HG02678 (cell line): ENCODE data around the gene MRPL21.

Experiments
- ATAC-seq: cut with Tn5 transposase; IDR thresholded peaks from one replicate; pipeline ENCODE4 v1.9.1; 2021; ENCODE audit warnings: mild to moderate bottlenecking, moderate library complexity; ENCODE audit not compliant: unreplicated experiment

The MRPL21 gene

DNA sequence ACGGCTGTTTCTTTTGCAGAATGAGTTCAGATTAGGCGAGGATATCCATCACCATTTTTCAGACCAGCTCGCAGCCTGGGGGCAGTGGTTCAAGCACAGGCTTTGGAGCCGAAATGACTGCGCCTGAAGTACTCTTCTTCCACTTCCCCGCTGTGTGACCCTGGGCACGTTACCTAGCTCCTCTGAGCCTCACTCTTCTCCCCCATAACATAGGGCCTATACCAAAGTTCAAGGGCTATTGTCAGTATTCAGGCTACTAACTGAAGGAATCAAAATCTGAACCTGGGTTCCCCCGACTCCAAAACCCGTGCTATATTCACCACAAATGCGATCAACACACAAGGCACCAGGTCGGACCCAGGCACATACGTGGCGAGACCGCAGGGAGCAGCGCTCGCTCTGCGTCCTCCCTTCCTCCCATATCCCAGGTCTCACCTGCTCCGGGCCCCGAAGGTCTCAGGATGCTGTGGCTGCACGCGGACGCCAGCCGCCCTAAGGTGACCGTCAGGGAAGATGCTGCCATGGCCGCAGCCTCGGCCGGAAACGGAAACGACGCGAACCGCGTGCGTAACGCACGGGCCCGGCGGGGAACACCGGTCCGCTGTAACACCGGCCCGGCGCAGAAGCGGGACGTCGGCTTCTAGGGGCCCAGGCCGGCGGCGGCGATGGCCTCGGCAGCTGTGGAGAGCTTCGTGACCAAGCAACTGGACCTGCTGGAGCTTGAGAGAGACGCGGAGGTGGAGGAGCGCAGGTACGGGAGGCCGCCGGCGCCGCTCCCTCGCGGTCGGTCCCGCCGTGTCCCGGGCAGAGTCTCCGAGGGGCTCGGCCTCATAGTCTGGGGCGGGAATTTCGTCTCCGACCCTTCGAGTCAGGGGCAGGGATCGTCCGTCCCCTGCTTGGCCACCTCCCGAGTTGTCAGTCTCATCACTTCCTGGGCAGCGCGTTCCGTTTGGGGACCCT, at the start of gene MRPL21, which contains the start of gene IGHMBP2:
Gene MRPL21, minus strand, starts transcription at position 545 of the 960 bp plus-strand sequence. Its CDS starts 22 bp downstream, at position 523.
Gene IGHMBP2, plus strand, starts transcription at position 604 of the 960 bp plus-strand sequence. Its CDS starts 62 bp downstream, at position 666.
- peak; percentile 91 for ATAC-seq

- no peak for ATAC-seq
Observed at GRCh38 chr11:68950762-68951161, 47.1 kb upstream of the MRPL21 start.

GRCh38 chr11:68950270-68950669, 46.6 kb upstream of the MRPL21 start:
- no peak for ATAC-seq

DNA sequence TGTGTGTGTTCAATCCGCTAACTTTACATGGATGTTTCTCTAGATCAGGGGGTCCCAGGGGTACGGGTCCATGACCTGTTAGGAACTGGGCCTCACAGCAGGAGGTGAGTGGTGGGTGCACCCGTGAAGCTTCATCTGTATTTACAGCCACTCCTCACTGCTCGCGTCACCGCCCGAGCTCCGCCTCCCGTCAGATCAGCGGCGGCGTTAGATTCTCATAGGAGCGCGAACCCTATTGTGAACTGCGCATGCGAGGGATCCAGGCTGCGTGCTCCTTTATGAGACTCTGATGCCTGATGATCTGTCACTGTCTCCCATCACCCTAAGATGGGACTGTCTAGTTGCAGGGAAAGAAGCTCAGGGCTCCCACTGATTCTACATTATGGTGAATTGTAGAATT, 45.3 kb upstream of the MRPL21 start:
- no peak for ATAC-seq

- ATAC-seq, result no peak
Observed at GRCh38 chr11:68948496-68948895, 44.9 kb upstream of the MRPL21 start.

DNA sequence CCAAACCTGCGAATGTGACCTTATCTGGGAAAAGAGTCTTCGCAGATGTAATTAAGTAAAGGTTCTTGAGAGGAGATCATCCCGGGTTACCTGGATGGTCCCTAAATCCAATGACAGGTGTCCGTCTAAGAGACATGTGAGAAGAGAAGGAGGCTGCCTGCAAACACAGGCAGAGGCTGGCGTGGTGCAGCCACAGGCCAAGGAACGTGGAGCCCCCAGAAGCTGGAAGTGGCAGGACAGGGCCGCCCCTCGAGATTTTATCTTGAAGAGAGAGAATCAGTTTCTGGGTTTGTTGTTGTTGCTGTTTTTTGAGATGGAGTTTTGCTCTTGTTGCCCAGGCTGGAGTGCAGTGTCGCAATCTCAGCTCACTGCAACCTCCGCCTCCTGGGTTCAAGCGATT, 43.5 kb upstream of the MRPL21 start:
- no peak for ATAC-seq

- ATAC-seq, result no peak
Observed at GRCh38 chr11:68946416-68947090, 42.9 kb upstream of the MRPL21 start.

DNA sequence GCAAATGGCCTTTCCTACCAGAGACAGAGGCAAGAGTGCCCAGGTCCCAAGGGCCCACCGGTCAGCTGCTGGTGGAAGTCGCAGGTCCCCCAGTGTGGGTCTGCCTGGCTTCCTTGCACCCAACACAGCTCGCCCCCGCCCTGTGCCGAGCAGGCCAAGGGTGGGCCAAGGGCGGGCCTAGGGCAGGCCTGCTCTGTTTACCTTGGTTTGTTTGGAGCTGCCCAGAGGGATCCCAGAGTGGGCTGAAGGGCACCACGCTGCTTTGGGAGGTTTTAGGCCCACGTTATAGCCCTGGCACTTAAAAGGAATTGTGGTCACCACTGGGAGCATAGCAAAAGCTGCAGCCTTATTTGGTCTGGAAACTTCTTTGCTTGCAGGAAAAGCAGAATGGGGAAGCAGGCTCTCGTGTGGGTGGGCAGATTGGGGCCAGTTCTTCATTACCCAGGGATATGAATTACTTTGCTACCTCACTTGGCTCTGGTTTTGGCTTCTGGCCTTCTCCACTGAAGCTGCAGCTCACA, 39.2 kb upstream of the MRPL21 start:
- ATAC-seq, result no peak

DNA sequence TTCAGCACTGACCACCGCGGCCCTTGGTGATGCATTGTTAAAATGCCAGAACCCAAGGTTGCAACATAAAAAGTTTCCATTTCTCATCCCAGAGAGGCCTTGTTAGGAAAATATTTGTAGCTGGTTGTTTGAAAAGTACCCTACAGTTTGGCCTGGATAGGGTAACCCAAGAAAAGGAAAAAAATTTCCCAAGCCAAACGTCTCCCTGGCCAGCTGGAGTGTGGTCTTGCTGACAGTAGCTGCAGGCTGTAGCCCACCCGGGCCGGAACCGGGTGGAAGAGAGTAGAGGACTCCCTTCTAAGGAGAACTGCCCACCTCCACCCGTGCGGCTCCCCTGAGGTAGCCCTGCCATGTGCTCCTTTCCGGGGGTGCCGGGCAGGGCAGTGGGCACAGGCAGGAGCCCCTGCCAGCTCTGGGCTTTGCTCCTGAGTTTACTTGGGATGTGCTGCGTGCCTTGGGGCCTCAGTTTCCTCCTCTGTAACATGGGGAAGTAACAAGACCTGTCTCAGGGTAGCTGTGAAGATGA, 38.5 kb upstream of the MRPL21 start:
- ATAC-seq, result no peak

GRCh38 chr11:68941324-68942094, 37.9 kb upstream of the MRPL21 start:
- ATAC-seq, result no peak

- ATAC-seq, result no peak
Observed at GRCh38 chr11:68940651-68941323, 37.2 kb upstream of the MRPL21 start.

DNA sequence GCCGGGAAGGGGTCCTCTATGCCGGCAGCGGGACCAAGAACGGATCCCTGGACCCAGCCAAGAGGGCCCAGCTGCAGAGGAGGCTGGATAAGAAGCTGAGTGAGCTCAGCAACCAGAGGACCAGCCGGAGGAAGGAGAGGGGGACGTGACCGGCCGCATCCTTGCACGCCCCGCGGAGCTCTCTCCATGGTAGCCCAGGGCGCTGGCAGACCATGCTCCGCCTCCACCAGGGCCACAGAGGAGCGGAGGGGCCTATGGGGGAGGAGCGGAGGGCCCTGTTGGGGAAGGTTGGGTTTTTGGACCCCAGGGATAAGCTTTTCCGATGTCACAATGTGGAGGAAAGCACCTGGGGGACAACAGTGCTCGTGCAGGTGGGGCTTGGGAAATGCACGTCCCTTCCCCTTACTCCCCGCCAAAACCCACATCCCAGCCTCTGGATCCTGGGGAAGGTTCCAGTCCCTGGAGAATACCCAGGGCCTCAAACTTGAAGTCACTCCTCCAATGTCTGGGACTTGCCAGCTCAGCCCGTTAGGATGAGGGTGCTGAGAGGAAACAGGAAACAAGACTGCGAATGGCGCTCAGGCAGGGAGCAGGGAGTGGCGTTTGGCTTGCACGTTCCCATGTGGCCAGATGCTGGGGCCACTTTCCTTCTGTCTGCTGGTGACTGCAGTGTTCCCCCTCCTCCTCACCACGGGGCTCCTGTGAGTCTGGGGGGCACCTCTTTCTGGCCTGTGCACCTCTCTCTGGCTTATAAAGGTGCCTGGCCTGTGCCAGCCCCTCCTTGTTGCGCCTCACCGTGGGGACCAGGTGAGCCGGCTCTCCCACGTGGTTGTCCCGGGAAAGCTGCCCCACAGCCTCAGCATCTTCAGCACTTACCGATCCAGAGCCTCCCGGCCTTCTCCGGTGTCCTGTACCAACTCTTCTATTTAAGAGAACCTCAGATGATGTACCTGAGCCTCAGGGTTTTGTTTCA, 36.2 kb upstream of the MRPL21 start:
- ATAC-seq, result no peak

DNA sequence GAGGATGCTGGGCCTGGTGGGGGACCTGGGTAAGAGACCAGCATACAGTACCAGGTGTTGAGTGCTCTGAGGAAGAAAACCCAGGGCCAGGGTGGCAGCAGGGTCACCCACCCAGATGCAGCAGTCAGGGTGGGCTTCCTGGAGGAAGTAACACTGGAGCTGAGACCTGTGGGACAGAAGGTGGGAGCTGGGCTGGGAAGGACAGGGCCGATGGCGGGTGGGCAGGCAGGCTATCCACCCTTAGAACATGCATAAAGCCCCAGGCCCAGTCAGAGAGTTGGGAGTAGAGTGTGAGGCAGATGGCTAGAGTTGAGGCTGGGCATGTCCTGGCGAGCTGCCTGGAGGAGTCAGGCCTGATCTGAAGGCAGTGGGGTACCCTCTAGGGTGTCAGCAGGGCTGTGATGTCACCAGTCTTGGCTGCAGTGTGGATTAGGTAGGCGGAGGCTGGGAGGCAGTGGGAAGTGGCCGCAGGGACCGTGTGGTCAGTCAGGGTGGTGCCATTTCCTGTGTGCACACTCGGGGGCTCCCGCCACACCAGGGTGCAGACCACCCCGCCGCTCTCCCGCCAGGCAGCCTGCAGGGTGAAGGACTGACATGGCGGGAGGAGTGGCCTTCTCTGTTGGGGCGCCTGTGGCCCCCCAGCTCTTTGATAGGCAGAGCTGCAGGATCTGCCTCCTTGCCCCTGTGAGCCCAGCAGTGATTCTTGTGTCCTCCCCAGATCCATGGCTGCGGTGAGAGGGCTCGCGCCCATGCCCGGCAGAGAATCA, 35.4 kb upstream of the MRPL21 start:
- no peak for ATAC-seq

GRCh38 chr11:68938088-68938487, 34.5 kb upstream of the MRPL21 start:
- no peak for ATAC-seq

- ATAC-seq, result no peak
Observed at GRCh38 chr11:68936676-68937620, 33.3 kb upstream of the MRPL21 start.

DNA sequence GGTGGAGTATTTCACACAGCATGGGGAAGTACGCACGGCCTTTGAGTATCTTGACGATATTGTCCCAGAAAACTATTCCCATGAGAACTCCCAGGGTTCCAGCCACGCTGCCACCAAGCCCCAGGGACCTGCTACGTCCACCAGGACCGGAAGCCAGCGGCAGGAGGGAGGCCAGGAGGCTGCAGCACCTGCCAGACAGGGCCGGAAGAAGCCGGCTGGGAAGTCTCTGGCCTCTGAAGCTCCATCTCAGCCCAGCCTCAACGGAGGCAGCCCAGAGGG, 32.7 kb upstream of the MRPL21 start:
- ATAC-seq, result no peak
